ENCODE results near the gene LCE6A.
A peak's percentile ranks its signal among the peaks of the same experiment; 100 is the strongest.

The LCE6A gene

GRCh38 chr1:152842556-152842955, at the start of gene LCE6A:
LCE6A (plus strand) TSS chr1:152842856; CDS start chr1:152843521, 665 bp downstream.
- DNase-seq, result no peak

GRCh38 chr1:152795686-152796085, 47.0 kb upstream of the LCE6A start:
- DNase-seq, result no peak

GRCh38 chr1:152796421-152796820, 46.2 kb upstream of the LCE6A start, which contains the start of gene LCE1D:
LCE1D (plus strand) TSS chr1:152796721; CDS start chr1:152797795, 1,074 bp downstream.
- no peak for DNase-seq

GRCh38 chr1:152801333-152801732, 41.3 kb upstream of the LCE6A start:
- no peak for DNase-seq

- DNase-seq, result no peak
Observed at GRCh38 chr1:152806576-152806975, 36.1 kb upstream of the LCE6A start, which contains the start of gene LCE1C. LCE1C (minus strand) TSS chr1:152806651; CDS start chr1:152805478, 1,173 bp downstream.

- no peak for DNase-seq
Observed at GRCh38 chr1:152811050-152811449, 31.6 kb upstream of the LCE6A start.

- no peak for DNase-seq
Observed at GRCh38 chr1:152811671-152812070, 31.0 kb upstream of the LCE6A start, which contains the start of gene LCE1B. LCE1B (plus strand) TSS chr1:152811971; CDS start chr1:152812447, 476 bp downstream.

GRCh38 chr1:152817309-152817708, 25.3 kb upstream of the LCE6A start:
- DNase-seq, result no peak

GRCh38 chr1:152823294-152823693, 19.4 kb upstream of the LCE6A start:
- DNase-seq, result no peak

- no peak for DNase-seq
Observed at GRCh38 chr1:152824964-152825363, 17.7 kb upstream of the LCE6A start.

GRCh38 chr1:152827173-152827572, 15.5 kb upstream of the LCE6A start, which contains the start of gene LCE1A:
LCE1A (plus strand) TSS chr1:152827473; CDS start chr1:152827473, 0 bp downstream.
- DNase-seq, result no peak

- DNase-seq, result no peak
Observed at GRCh38 chr1:152836870-152837269, 5.8 kb upstream of the LCE6A start.

GRCh38 chr1:152855661-152856060, 13.0 kb downstream of the LCE6A start:
- no peak for DNase-seq

- DNase-seq, result no peak
Observed at GRCh38 chr1:152858062-152858461, 15.4 kb downstream of the LCE6A start.

GRCh38 chr1:152859696-152860095, 17.0 kb downstream of the LCE6A start, which contains the start of gene LCE7A:
LCE7A (plus strand) TSS chr1:152859996; CDS start chr1:152860698, 702 bp downstream.
- no peak for DNase-seq

GRCh38 chr1:152860129-152860528, 17.5 kb downstream of the LCE6A start:
- DNase-seq, result no peak

- no peak for DNase-seq
Observed at GRCh38 chr1:152861374-152861773, 18.7 kb downstream of the LCE6A start.

GRCh38 chr1:152864443-152864842, 21.8 kb downstream of the LCE6A start:
- DNase-seq, result no peak

- no peak for DNase-seq
Observed at GRCh38 chr1:152866321-152866720, 23.7 kb downstream of the LCE6A start.

- peak; percentile 18 for DNase-seq
Observed at GRCh38 chr1:152869808-152870419, 27.3 kb downstream of the LCE6A start.

- DNase-seq, result no peak
Observed at GRCh38 chr1:152870831-152871730, 28.4 kb downstream of the LCE6A start.

- no peak for DNase-seq
Observed at GRCh38 chr1:152871731-152872126, 29.1 kb downstream of the LCE6A start.

- DNase-seq, result no peak
Observed at GRCh38 chr1:152873495-152873894, 30.8 kb downstream of the LCE6A start.

- no peak for DNase-seq
Observed at GRCh38 chr1:152876827-152877226, 34.2 kb downstream of the LCE6A start.
